ENCODE data around the gene EBPL.

The EBPL gene

DNA sequence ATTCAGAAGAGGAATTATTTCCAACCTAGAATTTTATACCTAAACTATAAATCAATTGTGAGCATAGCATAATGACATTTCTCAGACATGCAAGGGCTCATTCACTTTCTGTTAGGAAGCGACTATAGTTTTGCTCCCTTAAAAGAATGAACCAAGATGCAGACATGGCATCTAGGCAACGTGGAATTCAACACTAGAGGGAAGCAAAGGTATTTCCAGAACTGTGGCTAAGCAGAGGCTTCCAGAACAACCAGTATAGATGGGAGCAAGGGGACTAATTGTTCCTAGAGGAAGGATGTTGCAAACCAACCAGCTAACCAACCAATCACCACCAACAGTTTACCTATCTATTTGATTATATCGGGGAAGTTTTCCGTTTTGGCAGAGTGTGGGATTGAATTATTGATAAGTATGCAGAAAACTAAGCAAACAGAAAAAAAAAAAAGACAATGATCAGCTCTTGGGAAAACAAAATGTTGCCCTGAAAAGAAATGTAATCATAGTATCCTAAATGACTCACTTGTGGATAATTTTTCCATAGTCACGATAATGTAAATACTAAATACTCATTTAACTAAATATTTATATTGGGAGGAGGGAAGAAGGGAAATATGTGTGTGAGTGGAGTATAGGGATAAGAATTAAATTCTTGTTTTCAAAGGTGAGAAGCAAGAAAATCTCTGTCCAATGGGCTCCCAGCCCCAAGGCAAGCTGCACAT, 41.9 kb downstream of the EBPL start:
- DNase-seq (ENCODE audit: low read depth) = no peak
- no peak overlapping the region for H3K4me3 ChIP-seq (ENCODE audit: low read depth, low read length)
- TF ChIP-seq, protein P1, sequence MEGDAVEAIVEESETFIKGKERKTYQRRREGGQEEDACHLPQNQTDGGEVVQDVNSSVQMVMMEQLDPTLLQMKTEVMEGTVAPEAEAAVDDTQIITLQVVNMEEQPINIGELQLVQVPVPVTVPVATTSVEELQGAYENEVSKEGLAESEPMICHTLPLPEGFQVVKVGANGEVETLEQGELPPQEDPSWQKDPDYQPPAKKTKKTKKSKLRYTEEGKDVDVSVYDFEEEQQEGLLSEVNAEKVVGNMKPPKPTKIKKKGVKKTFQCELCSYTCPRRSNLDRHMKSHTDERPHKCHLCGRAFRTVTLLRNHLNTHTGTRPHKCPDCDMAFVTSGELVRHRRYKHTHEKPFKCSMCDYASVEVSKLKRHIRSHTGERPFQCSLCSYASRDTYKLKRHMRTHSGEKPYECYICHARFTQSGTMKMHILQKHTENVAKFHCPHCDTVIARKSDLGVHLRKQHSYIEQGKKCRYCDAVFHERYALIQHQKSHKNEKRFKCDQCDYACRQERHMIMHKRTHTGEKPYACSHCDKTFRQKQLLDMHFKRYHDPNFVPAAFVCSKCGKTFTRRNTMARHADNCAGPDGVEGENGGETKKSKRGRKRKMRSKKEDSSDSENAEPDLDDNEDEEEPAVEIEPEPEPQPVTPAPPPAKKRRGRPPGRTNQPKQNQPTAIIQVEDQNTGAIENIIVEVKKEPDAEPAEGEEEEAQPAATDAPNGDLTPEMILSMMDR (IDR thresholded peaks at IDR 0.05; ENCODE audit: control insufficient read depth, extremely low read depth, insufficient read depth) = peak; percentile 55

DNA sequence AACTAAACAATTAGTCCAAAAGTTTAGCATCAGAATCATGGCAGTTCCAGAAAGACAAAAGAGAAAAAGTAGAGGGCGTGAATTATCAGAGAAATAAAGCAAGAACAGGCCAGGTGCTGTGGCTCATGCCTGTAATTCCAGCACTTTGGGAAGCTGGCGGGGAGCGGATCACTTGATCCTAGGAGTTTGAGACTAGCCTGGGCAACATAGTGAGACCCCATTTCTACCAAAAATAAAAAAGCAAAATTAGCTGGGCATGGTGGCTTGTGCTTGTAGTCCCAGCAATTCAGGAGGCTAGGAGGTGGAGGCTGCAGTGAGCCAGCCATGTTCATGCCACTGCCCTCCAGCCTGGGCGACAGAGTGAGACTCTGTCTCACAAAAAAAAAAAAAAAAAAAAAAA, 44.6 kb downstream of the EBPL start:
- TF ChIP-seq, protein P1 (IDR thresholded peaks at IDR 0.05; ENCODE audit: control insufficient read depth, extremely low read depth, insufficient read depth) = no peak
- no peak for DNase-seq (ENCODE audit: low read depth)
- H3K4me3 ChIP-seq (ENCODE audit: low read depth, low read length) = no peak overlapping the region

DNA sequence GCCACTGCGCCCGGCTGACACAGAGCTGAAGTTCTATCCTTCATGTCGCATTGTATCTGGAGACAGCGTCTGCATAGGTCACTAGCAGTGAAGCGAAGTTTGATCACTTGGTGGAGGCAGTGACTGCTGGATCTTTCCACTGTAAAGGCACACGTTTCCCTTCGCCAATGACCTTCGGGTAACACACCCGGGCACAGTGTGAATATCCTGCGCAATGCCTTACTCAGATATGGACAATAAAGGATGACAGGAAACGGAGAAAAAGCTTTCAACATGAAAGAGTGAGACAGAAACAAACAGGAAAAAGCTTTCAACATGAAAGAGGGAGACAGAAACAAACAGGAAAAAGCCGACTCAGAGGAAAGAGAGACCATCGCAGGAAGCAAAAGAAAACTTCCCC, 45.8 kb downstream of the EBPL start:
- DNase-seq (ENCODE audit: low read depth) = no peak
- H3K4me3 ChIP-seq (ENCODE audit: low read depth, low read length) = no peak overlapping the region
- TF ChIP-seq, protein P1 (IDR thresholded peaks at IDR 0.05; ENCODE audit: control insufficient read depth, extremely low read depth, insufficient read depth) = no peak

DNA sequence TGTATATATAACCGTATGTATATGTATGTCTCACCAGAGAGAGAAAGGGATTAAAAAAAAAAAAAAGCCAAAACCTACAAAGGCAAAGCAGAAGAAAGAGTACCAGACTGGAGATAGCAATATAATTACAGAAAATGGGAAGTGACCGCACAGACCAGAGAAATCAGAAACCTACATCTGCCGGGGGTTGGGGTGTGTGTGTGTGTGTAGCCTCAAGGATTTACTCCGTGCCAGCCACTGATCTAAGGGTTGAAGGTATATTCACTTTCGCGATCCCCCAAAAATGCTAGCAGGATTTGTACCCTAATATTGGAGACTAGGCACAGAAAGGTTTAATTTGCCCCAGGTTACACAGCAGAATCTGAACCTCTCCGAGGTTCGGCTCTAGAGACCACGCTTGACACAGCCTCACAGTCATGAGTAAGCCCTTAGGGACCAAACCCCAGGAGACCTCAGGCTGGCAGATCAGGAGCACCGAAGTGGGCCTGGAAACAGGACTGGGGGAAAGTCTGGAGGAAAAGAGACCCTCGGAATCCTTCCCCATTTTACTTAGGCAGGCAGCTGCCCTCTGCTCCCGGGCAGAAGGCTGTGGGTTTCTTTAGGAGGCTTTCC, 48.1 kb downstream of the EBPL start:
- TF ChIP-seq, protein P1 (IDR thresholded peaks at IDR 0.05; ENCODE audit: control insufficient read depth, extremely low read depth, insufficient read depth) = no peak
- DNase-seq (ENCODE audit: low read depth) = no peak
- no peak overlapping the region for H3K4me3 ChIP-seq (ENCODE audit: low read depth, low read length)

DNA sequence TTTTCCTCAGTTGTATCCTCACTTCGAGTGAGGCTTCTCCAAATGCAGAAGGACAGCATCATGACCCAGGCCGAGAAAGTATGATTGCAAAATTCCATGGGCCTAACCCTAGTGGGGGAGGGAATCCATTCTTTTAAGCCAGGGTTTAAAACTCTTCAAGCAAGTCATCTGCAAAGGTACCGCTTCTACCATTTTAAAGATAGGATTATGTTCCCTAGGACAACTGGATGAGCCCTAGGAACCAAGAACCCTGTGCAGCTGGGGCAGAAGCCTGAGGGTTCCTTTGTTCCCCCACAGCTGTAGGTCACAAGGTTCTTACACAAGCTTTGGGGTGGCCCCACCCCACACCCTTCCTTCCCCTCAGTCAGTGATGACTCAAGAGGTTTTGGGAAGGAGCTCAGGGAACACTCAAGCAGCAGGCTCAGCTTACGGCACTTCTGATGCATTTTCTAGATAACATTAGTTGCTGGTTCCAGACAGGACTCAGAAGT, 49.4 kb downstream of the EBPL start:
- no peak overlapping the region for H3K4me3 ChIP-seq (ENCODE audit: low read depth, low read length)
- TF ChIP-seq, protein P1 (IDR thresholded peaks at IDR 0.05; ENCODE audit: control insufficient read depth, extremely low read depth, insufficient read depth) = no peak
- no peak for DNase-seq (ENCODE audit: low read depth)

DNA sequence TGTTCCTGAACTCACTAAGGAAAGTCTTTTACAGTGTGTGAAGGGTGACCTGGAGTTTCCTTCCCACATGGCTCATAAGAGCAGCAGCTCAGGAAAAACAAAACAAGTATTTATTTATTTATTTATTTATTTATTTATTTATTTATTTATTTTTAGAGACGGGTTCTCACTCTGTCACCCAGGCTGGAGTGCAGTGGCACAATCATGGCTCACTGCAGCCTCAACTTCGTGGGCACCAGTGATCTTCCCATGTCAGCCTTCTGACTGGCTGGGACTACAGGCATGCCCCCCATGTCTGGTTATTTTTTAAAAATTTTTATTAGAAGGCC, 52.6 kb downstream of the EBPL start:
- DNase-seq (ENCODE audit: low read depth) = no peak
- TF ChIP-seq, protein P1 (IDR thresholded peaks at IDR 0.05; ENCODE audit: control insufficient read depth, extremely low read depth, insufficient read depth) = no peak

More for the DNA sequence above, 52.6 kb downstream of the EBPL start:
- no peak overlapping the region for H3K4me3 ChIP-seq (ENCODE audit: low read depth, low read length)

Data from LNCaP clone FGC (cell line).